H1 (cell line): ENCODE results near the gene LCN2.

Experiments
- BRCA1 ChIP-seq: IDR thresholded peaks from 2 replicates; pipeline ENCODE4 v1.6.1; 2012; ENCODE audit warnings: low read depth, low read length, improper control_type of control experiment
- MAFK ChIP-seq: IDR thresholded peaks from 2 replicates; pipeline ENCODE4 v1.6.1; 2012; ENCODE audit warnings: low read depth, mild to moderate bottlenecking, improper control_type of control experiment, low read length
- POLR2AphosphoS5 ChIP-seq: IDR thresholded peaks from 2 replicates; pipeline ENCODE4 v1.6.1; 2011; ENCODE audit warnings: low read depth, low read length
- POU5F1 ChIP-seq: IDR thresholded peaks from 2 replicates; pipeline ENCODE4 v1.6.1; 2011; ENCODE audit warnings: low read depth, mild to moderate bottlenecking, low read length, moderate library complexity
- SRF ChIP-seq: IDR thresholded peaks from 2 replicates; pipeline ENCODE4 v1.6.1; 2011; ENCODE audit warnings: mild to moderate bottlenecking, low read depth, low read length, moderate library complexity
- TF ChIP-seq, protein P1 (sequence below), 3 experiments: IDR thresholded peaks; 1 replicate in 2 of 3; 2 replicates in 1 of 3; pipeline versions ENCODE4 v1.5.1 to v1.6.1; 2011; ENCODE audit warnings: low read length in 3 of 3, mild to moderate bottlenecking in 3 of 3, inconsistent platforms in 2 of 3, low read depth in 1 of 3, moderate library complexity in 1 of 3; ENCODE audit not compliant: insufficient read depth in 1 of 3; ENCODE audit errors: control extremely low read depth in 1 of 3
- TF ChIP-seq, protein P2 (sequence below): IDR thresholded peaks from 2 replicates; pipeline ENCODE4 v1.6.1; 2011; ENCODE audit warnings: low read length, improper control_type of control experiment

DNA sequence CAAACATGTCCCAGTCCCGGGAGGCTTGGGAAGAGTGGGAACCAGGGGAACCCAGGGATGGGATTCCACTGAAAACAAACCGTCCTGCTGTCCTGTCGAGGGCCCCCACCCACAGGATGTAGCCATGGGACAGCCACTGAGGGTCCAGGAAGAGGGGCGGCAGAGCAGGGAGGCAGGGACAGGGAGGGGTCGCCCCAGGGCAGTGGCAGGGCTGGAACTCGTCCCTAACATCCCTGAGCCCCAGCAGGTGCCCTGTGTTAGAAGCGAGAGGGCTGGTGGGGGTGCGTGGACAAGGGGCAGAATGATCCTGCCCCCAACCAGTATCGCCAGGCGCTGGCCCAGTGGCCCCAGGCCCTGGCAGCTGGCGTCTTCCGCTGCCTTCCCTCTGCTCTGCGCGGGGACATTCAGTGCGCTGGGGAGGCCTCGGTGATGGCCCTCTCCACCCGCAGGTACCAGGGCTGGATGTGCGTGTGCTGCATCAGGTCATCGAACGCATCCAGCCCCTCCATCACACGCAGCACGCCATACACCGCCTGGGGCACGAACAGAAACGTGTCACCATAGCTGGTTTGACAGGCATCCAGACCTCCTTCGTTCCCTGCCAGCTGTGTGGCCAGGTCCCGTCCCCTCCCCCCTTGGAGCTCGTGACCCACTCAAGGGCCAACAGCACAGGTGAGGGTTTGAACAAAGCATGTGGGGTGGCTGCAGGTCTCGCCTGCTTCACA is 28.4 kb upstream of the LCN2 start:
- TF ChIP-seq, protein P1, sequence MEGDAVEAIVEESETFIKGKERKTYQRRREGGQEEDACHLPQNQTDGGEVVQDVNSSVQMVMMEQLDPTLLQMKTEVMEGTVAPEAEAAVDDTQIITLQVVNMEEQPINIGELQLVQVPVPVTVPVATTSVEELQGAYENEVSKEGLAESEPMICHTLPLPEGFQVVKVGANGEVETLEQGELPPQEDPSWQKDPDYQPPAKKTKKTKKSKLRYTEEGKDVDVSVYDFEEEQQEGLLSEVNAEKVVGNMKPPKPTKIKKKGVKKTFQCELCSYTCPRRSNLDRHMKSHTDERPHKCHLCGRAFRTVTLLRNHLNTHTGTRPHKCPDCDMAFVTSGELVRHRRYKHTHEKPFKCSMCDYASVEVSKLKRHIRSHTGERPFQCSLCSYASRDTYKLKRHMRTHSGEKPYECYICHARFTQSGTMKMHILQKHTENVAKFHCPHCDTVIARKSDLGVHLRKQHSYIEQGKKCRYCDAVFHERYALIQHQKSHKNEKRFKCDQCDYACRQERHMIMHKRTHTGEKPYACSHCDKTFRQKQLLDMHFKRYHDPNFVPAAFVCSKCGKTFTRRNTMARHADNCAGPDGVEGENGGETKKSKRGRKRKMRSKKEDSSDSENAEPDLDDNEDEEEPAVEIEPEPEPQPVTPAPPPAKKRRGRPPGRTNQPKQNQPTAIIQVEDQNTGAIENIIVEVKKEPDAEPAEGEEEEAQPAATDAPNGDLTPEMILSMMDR (IDR thresholded peaks at IDR 0.05; ENCODE audit: control extremely low read depth in 1 of 3, insufficient read depth in 1 of 3, low read depth in 1 of 3, low read length in 3 of 3) = no peak
- TF ChIP-seq BRCA1 = no peak
- TF ChIP-seq POU5F1 = no peak
- TF ChIP-seq POLR2AphosphoS5 = peak; percentile 41; the same call in 1 of the 2 replicates
- no peak for TF ChIP-seq MAFK
- TF ChIP-seq SRF = no peak
- TF ChIP-seq, protein P2, sequence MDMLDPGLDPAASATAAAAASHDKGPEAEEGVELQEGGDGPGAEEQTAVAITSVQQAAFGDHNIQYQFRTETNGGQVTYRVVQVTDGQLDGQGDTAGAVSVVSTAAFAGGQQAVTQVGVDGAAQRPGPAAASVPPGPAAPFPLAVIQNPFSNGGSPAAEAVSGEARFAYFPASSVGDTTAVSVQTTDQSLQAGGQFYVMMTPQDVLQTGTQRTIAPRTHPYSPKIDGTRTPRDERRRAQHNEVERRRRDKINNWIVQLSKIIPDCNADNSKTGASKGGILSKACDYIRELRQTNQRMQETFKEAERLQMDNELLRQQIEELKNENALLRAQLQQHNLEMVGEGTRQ = no peak
